Measurements from ENCODE around the gene ACOT6. TPM values are rescaled to one million over a fixed set of nuclear protein-coding genes. Genes with fewer than 3 reads are reported as not detected.
"Not testable (repeated sequence)": the region's sequence is repeated elsewhere in the genome, so short reads cannot be mapped to it uniquely, and the experiment has no call there.

Gene ACOT6, protein sequence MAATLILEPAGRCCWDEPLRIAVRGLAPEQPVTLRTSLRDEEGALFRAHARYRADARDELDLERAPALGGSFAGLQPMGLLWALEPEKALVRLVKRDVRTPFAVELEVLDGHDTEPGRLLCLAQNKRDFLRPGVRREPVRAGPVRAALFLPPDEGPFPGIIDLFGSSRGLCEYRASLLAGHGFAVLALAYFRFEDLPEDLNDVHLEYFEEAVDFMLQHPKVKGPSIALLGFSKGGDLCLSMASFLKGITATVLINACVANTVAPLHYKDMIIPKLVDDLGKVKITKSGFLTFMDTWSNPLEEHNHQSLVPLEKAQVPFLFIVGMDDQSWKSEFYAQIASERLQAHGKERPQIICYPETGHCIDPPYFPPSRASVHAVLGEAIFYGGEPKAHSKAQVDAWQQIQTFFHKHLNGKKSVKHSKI
- polyA plus RNA-seq (2013) = not detected

DNA sequence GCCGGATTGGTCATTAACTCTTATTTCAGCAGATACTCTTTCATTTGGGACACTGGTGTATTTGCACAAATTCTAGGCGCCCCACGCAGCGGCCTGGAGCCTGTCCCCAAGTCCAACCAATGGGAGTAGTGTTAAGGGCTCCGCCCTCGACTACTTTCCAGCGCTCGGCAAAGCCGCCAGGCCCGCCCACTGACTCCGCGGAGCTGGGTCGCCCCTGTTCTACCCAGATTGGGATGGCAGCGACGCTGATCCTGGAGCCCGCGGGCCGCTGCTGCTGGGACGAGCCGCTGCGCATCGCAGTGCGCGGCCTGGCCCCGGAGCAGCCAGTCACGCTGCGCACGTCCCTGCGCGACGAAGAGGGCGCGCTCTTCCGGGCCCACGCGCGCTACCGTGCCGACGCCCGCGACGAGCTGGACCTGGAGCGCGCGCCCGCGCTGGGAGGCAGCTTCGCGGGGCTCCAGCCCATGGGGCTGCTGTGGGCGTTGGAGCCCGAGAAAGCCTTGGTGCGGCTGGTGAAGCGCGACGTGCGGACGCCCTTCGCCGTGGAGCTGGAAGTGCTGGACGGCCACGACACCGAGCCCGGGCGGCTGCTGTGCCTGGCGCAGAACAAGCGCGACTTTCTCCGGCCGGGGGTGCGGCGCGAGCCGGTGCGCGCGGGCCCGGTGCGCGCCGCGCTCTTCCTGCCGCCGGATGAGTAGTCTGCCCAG lies at the start of gene ACOT6:
TSS of gene ACOT6 (plus strand) at position 179 of the 707 bp plus-strand sequence. CDS start at position 234, 55 bp downstream.
- peak; percentile 71 to 90 (median 76) for DNase-seq
- WGBS (ENCODE audit: insufficient coverage) = under 1% methylated on average over 64 of the region's 84 CpGs
- H3K36me3 ChIP-seq (ENCODE audit: control insufficient read depth in 4 of 4, insufficient read depth in 4 of 4, low read length in 3 of 4) = no peaks in the 10 kb centered on the region
- ChIA-PET CTCF (interaction anchor here (0.9 to 1.5 kb wide), 8 partner anchors 8 to 172 kb away, joined by 3 to 5 read pairs (median 3); no protein-coding TSS in a partner anchor), POLR2A (interaction anchor here (0.6 kb wide), 1 partner anchor 33 kb away, joined by 3 read pairs; no protein-coding TSS in a partner anchor)
- H3K4me3 ChIP-seq (ENCODE audit: control insufficient read depth in 1 of 7, extremely low read depth in 1 of 7, insufficient read depth in 4 of 7, low read depth in 2 of 7, low read length in 6 of 7) = peak within 1 kb of the TSS; percentile 23 to 85 (median 75)
- no peak within 1 kb of the TSS for H3K27ac ChIP-seq (ENCODE audit: insufficient read depth in 1 of 2, low read depth in 1 of 2, low read length in 2 of 2, poor library complexity in 1 of 2, severe bottlenecking in 2 of 2)
- peaks cover 0 to 9% (median 6%) of the 10 kb centered on the region in 4 experiments for H3K4me1 ChIP-seq (ENCODE audit: control extremely low read depth in 1 of 4, control insufficient read depth in 4 of 4, insufficient read depth in 4 of 4, low read length in 3 of 4)
- H3K9me3 ChIP-seq (ENCODE audit: control extremely low read depth in 1 of 5, control insufficient read depth in 4 of 5, insufficient read depth in 2 of 5, low read depth in 1 of 5, low read length in 4 of 5) = no peaks in the 10 kb centered on the region
- peaks cover 0 to 4% (median 0%) of the 10 kb centered on the region in 5 experiments for H3K27me3 ChIP-seq (replicated peaks in 2 of 5; ENCODE audit: control insufficient read depth in 4 of 5, insufficient read depth in 5 of 5, low read length in 4 of 5)

DNA sequence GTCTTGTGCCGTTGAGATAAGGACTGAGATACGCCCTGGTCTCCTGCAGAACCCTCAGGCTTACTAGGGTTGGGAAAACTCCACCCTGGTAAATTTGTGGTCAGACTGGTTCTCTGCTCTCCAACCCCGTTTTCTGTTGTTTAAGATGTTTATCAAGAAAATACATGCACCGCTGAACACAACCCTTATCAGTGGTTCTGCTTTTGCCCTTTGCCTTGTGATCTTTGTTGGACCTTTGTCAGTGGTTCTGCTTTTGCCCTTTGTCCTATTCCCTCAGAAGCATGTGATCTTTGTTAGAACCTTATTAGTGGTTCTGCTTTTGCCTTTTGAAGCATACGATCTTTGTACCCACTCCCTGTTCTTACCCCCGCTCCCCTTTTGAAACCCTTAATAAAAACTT lies 49.6 kb upstream of the ACOT6 start:
- H3K9me3 ChIP-seq (ENCODE audit: control extremely low read depth in 1 of 5, control insufficient read depth in 4 of 5, insufficient read depth in 2 of 5, low read depth in 1 of 5, low read length in 4 of 5); H3K27me3 ChIP-seq (replicated peaks in 2 of 5; ENCODE audit: control insufficient read depth in 4 of 5, insufficient read depth in 5 of 5, low read length in 4 of 5); H3K36me3 ChIP-seq (ENCODE audit: control insufficient read depth in 4 of 4, insufficient read depth in 4 of 4, low read length in 3 of 4); H3K27ac ChIP-seq (ENCODE audit: insufficient read depth in 1 of 2, low read depth in 1 of 2, low read length in 2 of 2, poor library complexity in 1 of 2, severe bottlenecking in 2 of 2); POLR2A ChIA-PET; H3K4me1 ChIP-seq (ENCODE audit: control extremely low read depth in 1 of 4, control insufficient read depth in 4 of 4, insufficient read depth in 4 of 4, low read length in 3 of 4); H3K4me3 ChIP-seq (ENCODE audit: control insufficient read depth in 1 of 7, extremely low read depth in 1 of 7, insufficient read depth in 4 of 7, low read depth in 2 of 7, low read length in 6 of 7); CTCF ChIA-PET: not testable (repeated sequence)
- WGBS (ENCODE audit: insufficient coverage) = 100% methylated on average over 4 of the region's 6 CpGs
- DNase-seq = peak in 1 of 3 donors; percentile 17

DNA sequence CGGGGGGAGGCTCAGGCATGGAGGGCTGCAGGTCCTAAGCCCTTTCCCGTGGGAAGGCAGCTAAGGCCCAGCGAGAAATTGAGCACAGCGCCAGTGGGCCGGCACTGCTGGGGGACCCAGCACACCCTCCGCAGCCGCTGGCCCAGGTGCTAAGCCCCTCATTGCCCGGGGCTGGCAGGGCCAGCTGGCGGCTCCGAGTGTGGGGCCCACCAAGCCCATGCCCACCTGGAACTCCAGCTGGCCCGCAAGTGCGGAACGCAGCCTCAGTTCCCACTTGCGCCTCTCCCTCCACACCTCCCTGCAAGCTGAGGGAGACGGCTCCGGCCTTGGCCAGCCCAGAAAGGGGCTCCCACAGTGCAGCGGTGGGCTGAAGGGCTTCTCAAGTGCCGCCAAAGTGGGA lies 45.9 kb upstream of the ACOT6 start:
- H3K4me1 ChIP-seq (ENCODE audit: control extremely low read depth in 1 of 4, control insufficient read depth in 4 of 4, insufficient read depth in 4 of 4, low read length in 3 of 4) = peaks cover 0 to 26% (median 14%) of the 10 kb centered on the region in 4 experiments
- not testable (repeated sequence) for H3K4me3 ChIP-seq (ENCODE audit: control insufficient read depth in 1 of 7, extremely low read depth in 1 of 7, insufficient read depth in 4 of 7, low read depth in 2 of 7, low read length in 6 of 7); DNase-seq; H3K27ac ChIP-seq (ENCODE audit: insufficient read depth in 1 of 2, low read depth in 1 of 2, low read length in 2 of 2, poor library complexity in 1 of 2, severe bottlenecking in 2 of 2); H3K36me3 ChIP-seq (ENCODE audit: control insufficient read depth in 4 of 4, insufficient read depth in 4 of 4, low read length in 3 of 4); H3K9me3 ChIP-seq (ENCODE audit: control extremely low read depth in 1 of 5, control insufficient read depth in 4 of 5, insufficient read depth in 2 of 5, low read depth in 1 of 5, low read length in 4 of 5); H3K27me3 ChIP-seq (replicated peaks in 2 of 5; ENCODE audit: control insufficient read depth in 4 of 5, insufficient read depth in 5 of 5, low read length in 4 of 5)
- 95% methylated on average over 14 of the region's 18 CpGs for WGBS (ENCODE audit: insufficient coverage)
- CTCF ChIA-PET = interaction anchor here (0.6 to 3.5 kb wide), 6 partner anchors 40 to 594 kb away, joined by 3 to 10 read pairs (median 3); no protein-coding TSS in a partner anchor
- POLR2A ChIA-PET = interaction anchor here (0.6 kb wide), 1 partner anchor 1038 kb away, joined by 8 read pairs; no protein-coding TSS in a partner anchor

DNA sequence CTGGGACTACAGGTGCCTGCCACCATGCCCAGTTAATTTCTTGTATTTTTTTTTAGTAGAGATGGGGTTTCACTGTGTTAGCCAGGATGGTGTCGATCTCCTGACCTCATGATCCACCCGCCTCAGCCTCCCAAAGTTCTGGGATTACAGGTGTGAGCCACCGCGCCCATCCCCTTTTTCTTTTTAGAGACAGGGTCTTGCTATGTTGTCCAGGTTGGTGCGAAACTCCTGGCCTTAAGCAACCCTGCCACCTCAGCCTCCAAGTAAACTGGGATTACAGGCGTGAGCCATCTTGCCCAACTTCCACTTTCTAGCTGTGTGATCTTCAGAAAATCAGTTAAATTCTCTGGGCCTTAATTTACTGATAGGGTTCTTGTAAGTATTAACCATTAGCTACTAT lies 45.4 kb upstream of the ACOT6 start:
- H3K27ac ChIP-seq (ENCODE audit: insufficient read depth in 1 of 2, low read depth in 1 of 2, low read length in 2 of 2, poor library complexity in 1 of 2, severe bottlenecking in 2 of 2); H3K4me3 ChIP-seq (ENCODE audit: control insufficient read depth in 1 of 7, extremely low read depth in 1 of 7, insufficient read depth in 4 of 7, low read depth in 2 of 7, low read length in 6 of 7); H3K36me3 ChIP-seq (ENCODE audit: control insufficient read depth in 4 of 4, insufficient read depth in 4 of 4, low read length in 3 of 4); H3K27me3 ChIP-seq (replicated peaks in 2 of 5; ENCODE audit: control insufficient read depth in 4 of 5, insufficient read depth in 5 of 5, low read length in 4 of 5); DNase-seq; H3K9me3 ChIP-seq (ENCODE audit: control extremely low read depth in 1 of 5, control insufficient read depth in 4 of 5, insufficient read depth in 2 of 5, low read depth in 1 of 5, low read length in 4 of 5); POLR2A ChIA-PET: not testable (repeated sequence)
- WGBS (ENCODE audit: insufficient coverage) = 97% methylated on average over 5 of the region's 6 CpGs
- peaks cover 0 to 26% (median 14%) of the 10 kb centered on the region in 4 experiments for H3K4me1 ChIP-seq (ENCODE audit: control extremely low read depth in 1 of 4, control insufficient read depth in 4 of 4, insufficient read depth in 4 of 4, low read length in 3 of 4)
- CTCF ChIA-PET = interaction anchor here (0.6 to 3.5 kb wide), 5 partner anchors 30 to 594 kb away, joined by 3 to 10 read pairs (median 3); no protein-coding TSS in a partner anchor

DNA sequence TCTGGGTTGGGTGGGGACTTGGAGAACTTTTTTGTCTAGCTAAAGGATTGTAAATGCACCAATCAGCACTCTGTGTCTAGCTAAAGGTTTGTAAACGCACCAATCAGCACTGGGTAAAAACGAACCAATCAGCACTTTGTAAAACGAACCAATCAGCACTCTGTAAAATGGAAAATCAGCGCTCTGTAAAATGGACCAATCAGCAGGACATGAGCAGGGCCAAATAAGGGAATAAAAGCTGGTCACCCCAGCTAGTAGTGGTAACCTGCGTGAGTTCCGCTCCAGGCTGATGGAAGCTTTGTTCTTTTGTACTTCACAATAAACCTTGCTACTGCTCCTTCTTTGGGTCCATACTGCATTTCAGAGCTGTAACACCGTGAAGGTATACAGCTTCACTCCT lies 45.0 kb upstream of the ACOT6 start:
- POLR2A ChIA-PET = no interaction called here
- no peaks in the 10 kb centered on the region for H3K27me3 ChIP-seq (replicated peaks in 2 of 5; ENCODE audit: control insufficient read depth in 4 of 5, insufficient read depth in 5 of 5, low read length in 4 of 5)
- H3K4me3 ChIP-seq (ENCODE audit: control insufficient read depth in 1 of 7, extremely low read depth in 1 of 7, insufficient read depth in 4 of 7, low read depth in 2 of 7, low read length in 6 of 7) = no peak overlapping the region
- peaks cover 0 to 26% (median 14%) of the 10 kb centered on the region in 4 experiments for H3K4me1 ChIP-seq (ENCODE audit: control extremely low read depth in 1 of 4, control insufficient read depth in 4 of 4, insufficient read depth in 4 of 4, low read length in 3 of 4)
- no peak overlapping the region for H3K27ac ChIP-seq (ENCODE audit: insufficient read depth in 1 of 2, low read depth in 1 of 2, low read length in 2 of 2, poor library complexity in 1 of 2, severe bottlenecking in 2 of 2)
- H3K36me3 ChIP-seq (ENCODE audit: control insufficient read depth in 4 of 4, insufficient read depth in 4 of 4, low read length in 3 of 4) = no peaks in the 10 kb centered on the region
- 98% methylated on average over 5 of the region's 7 CpGs for WGBS (ENCODE audit: insufficient coverage)
- CTCF ChIA-PET = interaction anchor here (0.6 to 3.5 kb wide), 6 partner anchors 30 to 593 kb away, joined by 3 to 10 read pairs (median 3); no protein-coding TSS in a partner anchor
- H3K9me3 ChIP-seq (ENCODE audit: control extremely low read depth in 1 of 5, control insufficient read depth in 4 of 5, insufficient read depth in 2 of 5, low read depth in 1 of 5, low read length in 4 of 5) = peaks cover 0 to 3% (median 0%) of the 10 kb centered on the region in 5 experiments
- DNase-seq = no peak

DNA sequence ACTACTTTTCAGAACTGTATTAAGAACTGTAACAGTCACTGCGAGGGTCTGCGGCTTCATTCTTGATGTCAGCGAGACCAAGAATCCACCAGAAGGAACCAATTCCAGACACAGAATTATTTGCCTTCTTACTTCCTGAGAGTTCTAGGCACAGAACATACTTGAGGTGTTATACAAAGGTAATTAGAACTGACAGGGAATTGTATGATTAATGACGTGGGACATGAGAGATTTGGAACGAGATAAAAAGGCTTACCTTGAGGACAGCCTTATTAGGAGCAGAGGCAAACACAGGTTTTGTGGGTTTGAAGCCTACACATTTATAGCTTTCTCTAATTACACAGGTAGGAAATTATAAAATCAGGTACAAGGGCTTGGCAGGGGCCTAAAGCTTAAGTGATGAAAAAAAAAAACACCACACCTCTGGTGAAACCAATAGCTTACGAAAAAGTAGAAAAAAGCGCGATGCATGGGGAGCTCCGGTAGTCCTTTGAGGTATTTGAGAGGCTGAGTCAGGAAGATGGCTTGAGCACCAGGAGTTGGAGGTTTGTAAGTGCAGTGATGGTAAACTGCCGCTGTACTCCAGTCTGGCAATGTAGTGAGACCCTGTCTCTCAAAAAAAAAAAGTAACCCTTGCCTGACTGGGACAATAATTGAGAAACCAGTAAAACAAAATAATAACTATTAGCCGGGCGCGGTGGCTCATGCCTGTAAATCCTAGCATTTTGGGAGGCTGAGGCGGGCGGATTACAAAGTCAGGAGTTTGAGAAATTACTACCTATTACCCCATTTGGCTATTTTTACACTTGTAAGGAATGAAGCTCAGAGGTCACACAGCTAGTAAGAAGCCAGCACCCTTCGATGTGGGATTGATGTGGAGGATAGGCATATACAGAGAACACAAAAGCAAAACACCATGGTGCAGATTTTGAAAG lies 44.1 kb upstream of the ACOT6 start:
- peaks cover 0 to 26% (median 14%) of the 10 kb centered on the region in 4 experiments for H3K4me1 ChIP-seq (ENCODE audit: control extremely low read depth in 1 of 4, control insufficient read depth in 4 of 4, insufficient read depth in 4 of 4, low read length in 3 of 4)
- H3K36me3 ChIP-seq (ENCODE audit: control insufficient read depth in 4 of 4, insufficient read depth in 4 of 4, low read length in 3 of 4) = no peaks in the 10 kb centered on the region
- peak overlapping the region in 5 of 7 experiments; percentile 49 to 78 (median 73) for H3K4me3 ChIP-seq (ENCODE audit: control insufficient read depth in 1 of 7, extremely low read depth in 1 of 7, insufficient read depth in 4 of 7, low read depth in 2 of 7, low read length in 6 of 7)
- no peak for DNase-seq
- CTCF ChIA-PET = interaction anchor here (0.8 to 3.5 kb wide), 10 partner anchors 8 to 78 kb away, joined by 3 to 10 read pairs (median 3); partner anchors contain the start of gene RIOX1
- peak overlapping the region in 1 of 2 experiments; percentile 66 for H3K27ac ChIP-seq (ENCODE audit: insufficient read depth in 1 of 2, low read depth in 1 of 2, low read length in 2 of 2, poor library complexity in 1 of 2, severe bottlenecking in 2 of 2)
- POLR2A ChIA-PET = interaction anchor here (0.6 kb wide), 1 partner anchor 195 kb away, joined by 3 read pairs; no protein-coding TSS in a partner anchor
- H3K9me3 ChIP-seq (ENCODE audit: control extremely low read depth in 1 of 5, control insufficient read depth in 4 of 5, insufficient read depth in 2 of 5, low read depth in 1 of 5, low read length in 4 of 5) = no peaks in the 10 kb centered on the region
- 95% methylated on average over 6 of the region's 16 CpGs for WGBS (ENCODE audit: insufficient coverage)
- no peaks in the 10 kb centered on the region for H3K27me3 ChIP-seq (replicated peaks in 2 of 5; ENCODE audit: control insufficient read depth in 4 of 5, insufficient read depth in 5 of 5, low read length in 4 of 5)

All from common myeloid progenitor, CD34-positive (primary cell).